Measurements from ENCODE around the gene FXYD5. TPM values are rescaled to one million over a fixed set of nuclear protein-coding genes. Genes with fewer than 3 reads are reported as not detected.

Gene FXYD5
- polyA plus RNA-seq, 1 donor from 2014 or later: not detected

- no peak within 1 kb of the TSS for H3K4me2 ChIP-seq (ENCODE audit: low read length)
- no peak within 1 kb of the TSS for H3K9ac ChIP-seq (ENCODE audit: low read length)
- H3F3A ChIP-seq (ENCODE audit: insufficient read depth, low read length, poor library complexity, severe bottlenecking): no peaks in the 10 kb centered on the region
- H3K9me3 ChIP-seq (ENCODE audit: low read length): no peaks in the 10 kb centered on the region
- no peaks in the 10 kb centered on the region for H3K36me3 ChIP-seq (ENCODE audit: insufficient read depth, low read length)
- no peak within 1 kb of the TSS for H2AFZ ChIP-seq (ENCODE audit: low read depth, low read length)
- H3K9me2 ChIP-seq (ENCODE audit: insufficient read depth, low read length): no peaks in the 10 kb centered on the region
- no peaks in the 10 kb centered on the region for H4K20me1 ChIP-seq (ENCODE audit: insufficient read depth)
- no peak for TF ChIP-seq TAF1 (IDR thresholded peaks at IDR 0.05; ENCODE audit: low read depth)
- no peak for TF ChIP-seq POLR2AphosphoS5 (IDR thresholded peaks at IDR 0.05)
- no peak for TF ChIP-seq SMC3 (conservative IDR thresholded peaks at IDR 0.05; ENCODE audit: poor library complexity)
- TF ChIP-seq RAD21 (conservative IDR thresholded peaks at IDR 0.05): no peak
- no peak for TF ChIP-seq REST (IDR thresholded peaks at IDR 0.05; ENCODE audit: borderline replicate concordance)
- TF ChIP-seq MXI1 (conservative IDR thresholded peaks at IDR 0.05; ENCODE audit: poor library complexity, severe bottlenecking): no peak
- no peak for TF ChIP-seq EZH2 (IDR thresholded peaks at IDR 0.05; ENCODE audit: borderline replicate concordance, insufficient read depth, low read length, poor library complexity, severe bottlenecking)
- TF ChIP-seq EP300 (conservative IDR thresholded peaks at IDR 0.05; ENCODE audit: poor library complexity, severe bottlenecking): no peak
- no peak for TF ChIP-seq CTCF (IDR thresholded peaks at IDR 0.05; ENCODE audit: poor library complexity, severe bottlenecking)
- no peak within 1 kb of the TSS for H3K4me3 ChIP-seq (ENCODE audit: low read length)
- no peaks in the 10 kb centered on the region for H3K79me2 ChIP-seq (replicated peaks; ENCODE audit: insufficient read depth, low read length)
- no peak within 1 kb of the TSS for H3K27ac ChIP-seq (ENCODE audit: low read length)
- H3K27me3 ChIP-seq (ENCODE audit: insufficient read depth, low read depth, low read length): no peaks in the 10 kb centered on the region
Measured at GRCh38 chr19:35115177-35115951, 39.2 kb upstream of the FXYD5 start, which contains the start of gene FXYD3. FXYD3 (plus strand) TSS chr19:35115823; CDS start chr19:35119377, 3,554 bp downstream.

GRCh38 chr19:35116072-35116801, 38.3 kb upstream of the FXYD5 start:
- Histone ChIP-seq H3K9me3 (ENCODE audit: low read length) (no peaks in the 10 kb centered on the region), H2AFZ (ENCODE audit: low read depth, low read length) (no peak overlapping the region), H3K4me3 (ENCODE audit: low read length) (no peak overlapping the region), H3K9me2 (ENCODE audit: insufficient read depth, low read length) (no peaks in the 10 kb centered on the region), H3K27ac (ENCODE audit: low read length) (no peak overlapping the region), H3K36me3 (ENCODE audit: insufficient read depth, low read length) (no peaks in the 10 kb centered on the region), H3K79me2 (replicated peaks; ENCODE audit: insufficient read depth, low read length) (no peaks in the 10 kb centered on the region), H4K20me1 (ENCODE audit: insufficient read depth) (no peaks in the 10 kb centered on the region), H3K4me2 (ENCODE audit: low read length) (no peak overlapping the region), H3F3A (ENCODE audit: insufficient read depth, low read length, poor library complexity, severe bottlenecking) (no peaks in the 10 kb centered on the region), H3K9ac (ENCODE audit: low read length) (no peak overlapping the region), H3K27me3 (ENCODE audit: insufficient read depth, low read depth, low read length) (no peaks in the 10 kb centered on the region)
- TF ChIP-seq POLR2AphosphoS5 (IDR thresholded peaks at IDR 0.05): no peak
- no peak for TF ChIP-seq RAD21 (conservative IDR thresholded peaks at IDR 0.05)
- no peak for TF ChIP-seq SMC3 (conservative IDR thresholded peaks at IDR 0.05; ENCODE audit: poor library complexity)
- TF ChIP-seq REST (IDR thresholded peaks at IDR 0.05; ENCODE audit: borderline replicate concordance): no peak
- no peak for TF ChIP-seq EP300 (conservative IDR thresholded peaks at IDR 0.05; ENCODE audit: poor library complexity, severe bottlenecking)
- no peak for TF ChIP-seq CTCF (IDR thresholded peaks at IDR 0.05; ENCODE audit: poor library complexity, severe bottlenecking)
- TF ChIP-seq MXI1 (conservative IDR thresholded peaks at IDR 0.05; ENCODE audit: poor library complexity, severe bottlenecking): no peak
- no peak for TF ChIP-seq TAF1 (IDR thresholded peaks at IDR 0.05; ENCODE audit: low read depth)
- no peak for TF ChIP-seq EZH2 (IDR thresholded peaks at IDR 0.05; ENCODE audit: borderline replicate concordance, insufficient read depth, low read length, poor library complexity, severe bottlenecking)
